ENCODE data around the gene TRIM43.
"Not testable (repeated sequence)": the region's sequence is repeated elsewhere in the genome, so short reads cannot be mapped to it uniquely, and the experiment has no call there.

- not testable (repeated sequence) for TF ChIP-seq POLR2A, CTCF (IDR thresholded peaks at IDR 0.05)
Measured at GRCh38 chr2:95609764-95610163, 18.0 kb downstream of the TRIM43 start.

Measured in adrenal gland (tissue), 5 donors.